Fibroblast of lung (primary cell): ENCODE results near the gene ETS2.

ENCODE experiments used
- CTCF ChIP-seq, 2 donors: IDR thresholded peaks in 1 of 2; conservative IDR thresholded peaks in 1 of 2; 1 replicate in 1 of 2; 2 replicates in 1 of 2; pipeline ENCODE4 v1.5.1; 2011 to 2012; ENCODE audit warnings: low read length in 2 of 2, control low read depth in 1 of 2, inconsistent platforms in 1 of 2, low read depth in 1 of 2, mild to moderate bottlenecking in 1 of 2
- EZH2 ChIP-seq: IDR thresholded peaks from 2 replicates; pipeline ENCODE4 v1.5.1; 2012; ENCODE audit warnings: low read length, control low read depth, mild to moderate bottlenecking; ENCODE audit errors: missing control alignments

- TF ChIP-seq CTCF (conservative IDR thresholded peaks at IDR 0.05 in 1 of 2, IDR thresholded peaks at IDR 0.05 in 1 of 2; ENCODE audit: low read depth in 1 of 2, low read length in 2 of 2) (no peak), EZH2 (no peak)
Observed at GRCh38 chr21:38850277-38850951, 44.7 kb downstream of the ETS2 start.
